HL-60 (cell line): ENCODE results near the gene DTNBP1.

Experiments used
- CTCF ChIP-seq: IDR thresholded peaks from one replicate; pipeline ENCODE4 v1.5.1; 2011; ENCODE audit warnings: low read length, control low read depth, inconsistent platforms; ENCODE audit not compliant: insufficient read depth
- POLR2AphosphoS5 ChIP-seq: IDR thresholded peaks from 2 replicates; pipeline ENCODE4 v1.6.1; 2012; ENCODE audit warnings: low read depth
- SPI1 ChIP-seq: IDR thresholded peaks from 2 replicates; pipeline ENCODE4 v1.6.1; 2012; ENCODE audit warnings: low read depth, mild to moderate bottlenecking, borderline replicate concordance
- TF ChIP-seq, protein P1 (sequence below): IDR thresholded peaks from 2 replicates; pipeline ENCODE4 v1.6.1; 2012; ENCODE audit warnings: low read depth; ENCODE audit not compliant: insufficient replicate concordance

- TF ChIP-seq CTCF = no peak
- TF ChIP-seq, protein P1, sequence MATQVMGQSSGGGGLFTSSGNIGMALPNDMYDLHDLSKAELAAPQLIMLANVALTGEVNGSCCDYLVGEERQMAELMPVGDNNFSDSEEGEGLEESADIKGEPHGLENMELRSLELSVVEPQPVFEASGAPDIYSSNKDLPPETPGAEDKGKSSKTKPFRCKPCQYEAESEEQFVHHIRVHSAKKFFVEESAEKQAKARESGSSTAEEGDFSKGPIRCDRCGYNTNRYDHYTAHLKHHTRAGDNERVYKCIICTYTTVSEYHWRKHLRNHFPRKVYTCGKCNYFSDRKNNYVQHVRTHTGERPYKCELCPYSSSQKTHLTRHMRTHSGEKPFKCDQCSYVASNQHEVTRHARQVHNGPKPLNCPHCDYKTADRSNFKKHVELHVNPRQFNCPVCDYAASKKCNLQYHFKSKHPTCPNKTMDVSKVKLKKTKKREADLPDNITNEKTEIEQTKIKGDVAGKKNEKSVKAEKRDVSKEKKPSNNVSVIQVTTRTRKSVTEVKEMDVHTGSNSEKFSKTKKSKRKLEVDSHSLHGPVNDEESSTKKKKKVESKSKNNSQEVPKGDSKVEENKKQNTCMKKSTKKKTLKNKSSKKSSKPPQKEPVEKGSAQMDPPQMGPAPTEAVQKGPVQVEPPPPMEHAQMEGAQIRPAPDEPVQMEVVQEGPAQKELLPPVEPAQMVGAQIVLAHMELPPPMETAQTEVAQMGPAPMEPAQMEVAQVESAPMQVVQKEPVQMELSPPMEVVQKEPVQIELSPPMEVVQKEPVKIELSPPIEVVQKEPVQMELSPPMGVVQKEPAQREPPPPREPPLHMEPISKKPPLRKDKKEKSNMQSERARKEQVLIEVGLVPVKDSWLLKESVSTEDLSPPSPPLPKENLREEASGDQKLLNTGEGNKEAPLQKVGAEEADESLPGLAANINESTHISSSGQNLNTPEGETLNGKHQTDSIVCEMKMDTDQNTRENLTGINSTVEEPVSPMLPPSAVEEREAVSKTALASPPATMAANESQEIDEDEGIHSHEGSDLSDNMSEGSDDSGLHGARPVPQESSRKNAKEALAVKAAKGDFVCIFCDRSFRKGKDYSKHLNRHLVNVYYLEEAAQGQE = no peak
- no peak for TF ChIP-seq POLR2AphosphoS5
- peak; percentile 35; the same call in 1 of the 2 replicates for TF ChIP-seq SPI1
Measured at GRCh38 chr6:15675536-15676220, 12.8 kb upstream of the DTNBP1 start.
